Panc1 (cell line): ENCODE results near the gene FAM20B. TPM values are rescaled to one million over a fixed set of nuclear protein-coding genes. Genes with fewer than 3 reads are reported as not detected.

Experiments
- ATAC-seq: fragments of 200-7000 bp; cut with Tn5 transposase; 2 replicates; pipeline ENCODE4 v1.9.1; 2020; ENCODE audit warnings: mild to moderate bottlenecking, moderate library complexity
- BruUV-seq: library from RNA; stranded (reverse); fragments of 400-500 nt; replicated peaks from 2 replicates; lab custom pipeline; 2021; lab: Mats Ljungman, UMichigan
- CTCF ChIA-PET: fragments of 300-600 bp; sonication (Branson Sonifier 250); formaldehyde crosslinking; loops from one replicate; lab custom pipeline; 2022; ENCODE audit warnings: antibody characterized with exemption; lab: Charles Lee
- POLR2A ChIA-PET: fragments of 300-600 bp; sonication (Branson Sonifier 250); formaldehyde crosslinking; loops from one replicate; lab custom pipeline; 2022; ENCODE audit warnings: antibody characterized with exemption; lab: Charles Lee
- DNase-seq: peaks from one replicate; pipeline ENCODE4 v3.0.0-alpha.2; 2010; ENCODE audit warnings: low read depth, low spot score
- H3K27ac ChIP-seq: 2 replicates; pipeline ENCODE4 v1.5.1; 2011; ENCODE audit warnings: mild to moderate bottlenecking, low read length, inconsistent platforms
- H3K27me3 ChIP-seq: fragments of 200-500 bp; sonication (Bioruptor generic); 2 replicates; pipeline ENCODE4 v1.6.0; 2014; ENCODE audit warnings: low read length, inconsistent platforms; ENCODE audit not compliant: control insufficient read depth, insufficient read depth
- H3K36me3 ChIP-seq: fragments of 200-500 bp; sonication (Bioruptor generic); 2 replicates; pipeline ENCODE4 v1.5.1; 2014; ENCODE audit warnings: inconsistent platforms, mild to moderate bottlenecking, low read length, moderate library complexity; ENCODE audit not compliant: control insufficient read depth, insufficient read depth
- H3K4me1 ChIP-seq: 2 replicates; pipeline ENCODE4 v1.5.1; 2011; ENCODE audit warnings: inconsistent platforms, mild to moderate bottlenecking, low read length, moderate library complexity; ENCODE audit not compliant: control insufficient read depth, insufficient read depth
- H3K4me3 ChIP-seq, 2 experiments: 2 replicates each; pipeline ENCODE4 v1.5.1; 2011 to 2012; ENCODE audit warnings: low read depth in 2 of 2, low read length in 2 of 2, mild to moderate bottlenecking in 2 of 2, inconsistent platforms in 1 of 2, moderate library complexity in 1 of 2
- H3K9me3 ChIP-seq: fragments of 200-500 bp; sonication (Bioruptor generic); 2 replicates; pipeline ENCODE4 v1.5.1; 2014; ENCODE audit warnings: low read depth, mild to moderate bottlenecking, inconsistent platforms, low read length, moderate library complexity; ENCODE audit not compliant: control insufficient read depth, insufficient read depth
- CTCF ChIP-seq: fragments of 450-650 bp; IDR thresholded peaks from 2 replicates; pipeline ENCODE4 v1.5.1; 2017; ENCODE audit warnings: mild to moderate bottlenecking
- POLR2AphosphoS5 ChIP-seq: IDR thresholded peaks from 2 replicates; pipeline ENCODE4 v1.6.1; 2012; ENCODE audit warnings: mild to moderate bottlenecking, low read depth, low read length, moderate library complexity
- SIN3A ChIP-seq: IDR thresholded peaks from 2 replicates; pipeline ENCODE4 v1.6.1; 2012; ENCODE audit warnings: low read depth, mild to moderate bottlenecking, low read length, moderate library complexity, borderline replicate concordance; ENCODE audit not compliant: insufficient read depth
- TCF7L2 ChIP-seq: IDR thresholded peaks from 2 replicates; pipeline ENCODE4 v1.6.1; 2011; ENCODE audit warnings: mild to moderate bottlenecking, low read depth, low read length, inconsistent platforms
- in situ Hi-C: cut with HindIII; loops from 2 replicates; pipeline ENCODE4 v1.10.0; 2016; ENCODE audit warnings: low sequenced_read_pairs, low pct_unique_long_range_greater_than_20kb
- intact Hi-C: fragments of 100-400 bp; cut with micrococcal nuclease; formaldehyde crosslinking; loops from one replicate; pipeline ENCODE4 v1.10.0; 2022; ENCODE audit not compliant: unreplicated experiment
- total RNA-seq: library from RNA; stranded (reverse); gene quantifications from one replicate; pipeline ENCODE4 v1.2.1, GENCODE V29; 2021; ENCODE audit not compliant: unreplicated experiment
- TF ChIP-seq, protein P1 (sequence below), 2 experiments: IDR thresholded peaks; 2 replicates each; pipeline ENCODE4 v1.6.1; 2011 to 2012; ENCODE audit warnings: low read depth in 2 of 2, control low read depth in 1 of 2, low read length in 1 of 2, mild to moderate bottlenecking in 1 of 2, moderate library complexity in 1 of 2; ENCODE audit not compliant: insufficient read depth in 1 of 2

Gene FAM20B
- total RNA-seq, 1 experiment from 2014 or later, result 49.9 TPM

- ChIA-PET POLR2A (no interaction called here), CTCF (no interaction called here)
- no TSS peak for BruUV-seq
- DNase-seq (no peak), ATAC-seq (peak; percentile 79)
- H3K4me1 ChIP-seq, result no peaks in the 10 kb centered on the region
- no peaks in the 10 kb centered on the region for H3K36me3 ChIP-seq
- H3K9me3 ChIP-seq, result no peaks in the 10 kb centered on the region
- H3K27ac ChIP-seq, result no peak overlapping the region
- H3K27me3 ChIP-seq, result no peaks in the 10 kb centered on the region
- no peak overlapping the region for H3K4me3 ChIP-seq
- intact Hi-C loops (no loop called here), in situ Hi-C loops (no loop called here)
- TF ChIP-seq SIN3A, result no peak
- no peak for TF ChIP-seq TCF7L2
- TF ChIP-seq, protein P1, sequence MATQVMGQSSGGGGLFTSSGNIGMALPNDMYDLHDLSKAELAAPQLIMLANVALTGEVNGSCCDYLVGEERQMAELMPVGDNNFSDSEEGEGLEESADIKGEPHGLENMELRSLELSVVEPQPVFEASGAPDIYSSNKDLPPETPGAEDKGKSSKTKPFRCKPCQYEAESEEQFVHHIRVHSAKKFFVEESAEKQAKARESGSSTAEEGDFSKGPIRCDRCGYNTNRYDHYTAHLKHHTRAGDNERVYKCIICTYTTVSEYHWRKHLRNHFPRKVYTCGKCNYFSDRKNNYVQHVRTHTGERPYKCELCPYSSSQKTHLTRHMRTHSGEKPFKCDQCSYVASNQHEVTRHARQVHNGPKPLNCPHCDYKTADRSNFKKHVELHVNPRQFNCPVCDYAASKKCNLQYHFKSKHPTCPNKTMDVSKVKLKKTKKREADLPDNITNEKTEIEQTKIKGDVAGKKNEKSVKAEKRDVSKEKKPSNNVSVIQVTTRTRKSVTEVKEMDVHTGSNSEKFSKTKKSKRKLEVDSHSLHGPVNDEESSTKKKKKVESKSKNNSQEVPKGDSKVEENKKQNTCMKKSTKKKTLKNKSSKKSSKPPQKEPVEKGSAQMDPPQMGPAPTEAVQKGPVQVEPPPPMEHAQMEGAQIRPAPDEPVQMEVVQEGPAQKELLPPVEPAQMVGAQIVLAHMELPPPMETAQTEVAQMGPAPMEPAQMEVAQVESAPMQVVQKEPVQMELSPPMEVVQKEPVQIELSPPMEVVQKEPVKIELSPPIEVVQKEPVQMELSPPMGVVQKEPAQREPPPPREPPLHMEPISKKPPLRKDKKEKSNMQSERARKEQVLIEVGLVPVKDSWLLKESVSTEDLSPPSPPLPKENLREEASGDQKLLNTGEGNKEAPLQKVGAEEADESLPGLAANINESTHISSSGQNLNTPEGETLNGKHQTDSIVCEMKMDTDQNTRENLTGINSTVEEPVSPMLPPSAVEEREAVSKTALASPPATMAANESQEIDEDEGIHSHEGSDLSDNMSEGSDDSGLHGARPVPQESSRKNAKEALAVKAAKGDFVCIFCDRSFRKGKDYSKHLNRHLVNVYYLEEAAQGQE (IDR thresholded peaks at IDR 0.05; ENCODE audit: insufficient read depth in 1 of 2, low read depth in 2 of 2, low read length in 1 of 2), result no peak
- no peak for TF ChIP-seq POLR2AphosphoS5
- no peak for TF ChIP-seq CTCF
These were observed 8.8 kb upstream of the FAM20B start for GRCh38 chr1:179016706-179017382.

- H3K27ac ChIP-seq, result no peak overlapping the region
- H3K4me3 ChIP-seq, result no peak overlapping the region
- DNase-seq, result no peak
- no peaks in the 10 kb centered on the region for H3K9me3 ChIP-seq
- intact Hi-C loops, result no loop called here
- ChIA-PET POLR2A (no interaction called here), CTCF (interaction anchor here (0.5 to 0.6 kb wide), 2 partner anchors 707 to 797 kb away, joined by 3 read pairs; no protein-coding TSS in a partner anchor)
- in situ Hi-C loops, result no loop called here
- no peak for ATAC-seq
- no peaks in the 10 kb centered on the region for H3K4me1 ChIP-seq
- no peaks in the 10 kb centered on the region for H3K27me3 ChIP-seq
- no TSS peak for BruUV-seq
- no peaks in the 10 kb centered on the region for H3K36me3 ChIP-seq
- no peak for TF ChIP-seq CTCF
- TF ChIP-seq, protein P1 (IDR thresholded peaks at IDR 0.05; ENCODE audit: insufficient read depth in 1 of 2, low read depth in 2 of 2, low read length in 1 of 2), result no peak
- TF ChIP-seq POLR2AphosphoS5, result no peak
- TF ChIP-seq SIN3A, result no peak
- no peak for TF ChIP-seq TCF7L2
These were observed 8.0 kb upstream of the FAM20B start for GRCh38 chr1:179017383-179018326.
